IPS DF 19.7 (cell line): ENCODE measurements around the gene PPP1R27.

Experiments used
- DNase-seq: peaks from one replicate; pipeline ENCODE4 v3.0.0-alpha.2; 2013; ENCODE audit warnings: low read depth, low spot score

Gene PPP1R27

DNA sequence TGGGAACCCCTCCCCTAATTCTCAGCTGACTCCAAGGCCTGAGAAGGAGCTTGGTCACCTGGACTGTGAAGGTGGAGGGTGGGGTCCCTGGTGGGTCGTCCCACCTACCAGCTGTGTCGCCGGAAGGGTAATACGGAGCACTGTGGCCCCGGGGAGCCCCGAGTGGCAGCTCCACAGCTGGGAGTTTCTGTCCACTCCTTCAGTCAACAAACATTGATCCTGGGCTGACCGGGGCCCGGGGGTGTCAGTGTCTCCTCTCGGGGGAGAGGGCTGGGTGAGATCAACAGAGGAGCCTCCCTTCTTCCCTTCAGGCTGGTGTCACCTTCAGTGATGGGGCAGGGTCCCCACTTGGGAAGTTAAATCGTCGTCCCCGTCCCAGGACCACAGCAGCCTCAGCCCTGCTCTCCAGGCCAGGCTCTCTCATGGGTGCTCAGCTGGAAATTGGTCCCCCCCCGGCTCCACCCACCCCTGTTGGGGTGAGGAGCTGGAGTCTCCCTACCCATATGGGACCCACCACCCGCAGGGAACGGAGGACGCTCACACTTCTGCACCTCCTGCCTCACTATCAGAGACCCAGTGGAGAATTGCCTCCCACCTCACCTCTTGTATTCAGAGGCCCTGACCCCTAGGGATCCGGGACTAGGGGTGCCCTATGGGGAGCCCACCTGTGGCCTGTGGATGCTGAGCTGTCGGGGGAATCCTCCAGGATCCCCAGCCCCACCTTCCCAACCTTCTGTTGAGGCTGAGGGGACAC lies 29.0 kb downstream of the PPP1R27 start:
- DNase-seq, result no peak

DNA sequence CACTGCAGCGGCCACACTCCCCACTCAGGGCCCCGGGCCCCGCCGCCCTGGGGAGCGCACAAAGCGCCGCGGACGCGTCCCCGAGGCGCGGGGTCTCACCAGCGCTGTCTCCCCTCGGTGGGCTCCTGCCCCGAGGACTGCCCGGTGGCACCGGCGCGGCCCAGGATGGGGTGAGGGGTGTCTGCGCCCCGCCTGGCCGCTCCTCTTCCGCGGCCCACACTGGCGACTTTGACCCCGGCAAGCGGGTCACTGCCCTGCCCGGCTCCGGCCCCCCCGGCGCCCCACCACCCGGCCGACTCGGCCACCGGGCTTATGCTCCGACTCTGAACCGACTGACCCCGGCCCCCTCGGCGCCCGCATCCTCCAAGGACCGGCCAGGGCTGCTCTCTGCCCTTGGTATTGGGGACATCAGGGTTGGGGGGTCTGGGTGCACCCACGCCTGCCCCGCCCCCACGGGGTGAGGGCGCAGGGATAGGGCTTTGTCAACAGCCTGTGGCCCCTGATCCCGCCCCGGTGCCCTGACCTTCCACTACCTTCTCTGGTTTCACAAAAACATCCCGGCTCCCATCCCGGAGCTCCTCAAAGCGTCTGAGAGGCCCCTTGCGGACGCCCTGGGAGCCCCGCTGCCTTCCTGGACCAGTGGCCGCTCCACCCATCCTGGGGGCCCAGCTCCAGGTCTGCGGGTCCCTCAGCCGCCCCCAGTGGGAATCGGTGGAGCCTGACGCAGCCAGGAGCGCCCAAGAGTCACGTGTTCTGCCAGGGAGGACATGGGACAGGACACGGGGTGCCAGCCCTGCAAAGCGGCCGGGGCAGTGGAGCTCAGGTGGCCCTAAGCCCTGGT lies 30.1 kb downstream of the PPP1R27 start:
- no peak for DNase-seq

DNA sequence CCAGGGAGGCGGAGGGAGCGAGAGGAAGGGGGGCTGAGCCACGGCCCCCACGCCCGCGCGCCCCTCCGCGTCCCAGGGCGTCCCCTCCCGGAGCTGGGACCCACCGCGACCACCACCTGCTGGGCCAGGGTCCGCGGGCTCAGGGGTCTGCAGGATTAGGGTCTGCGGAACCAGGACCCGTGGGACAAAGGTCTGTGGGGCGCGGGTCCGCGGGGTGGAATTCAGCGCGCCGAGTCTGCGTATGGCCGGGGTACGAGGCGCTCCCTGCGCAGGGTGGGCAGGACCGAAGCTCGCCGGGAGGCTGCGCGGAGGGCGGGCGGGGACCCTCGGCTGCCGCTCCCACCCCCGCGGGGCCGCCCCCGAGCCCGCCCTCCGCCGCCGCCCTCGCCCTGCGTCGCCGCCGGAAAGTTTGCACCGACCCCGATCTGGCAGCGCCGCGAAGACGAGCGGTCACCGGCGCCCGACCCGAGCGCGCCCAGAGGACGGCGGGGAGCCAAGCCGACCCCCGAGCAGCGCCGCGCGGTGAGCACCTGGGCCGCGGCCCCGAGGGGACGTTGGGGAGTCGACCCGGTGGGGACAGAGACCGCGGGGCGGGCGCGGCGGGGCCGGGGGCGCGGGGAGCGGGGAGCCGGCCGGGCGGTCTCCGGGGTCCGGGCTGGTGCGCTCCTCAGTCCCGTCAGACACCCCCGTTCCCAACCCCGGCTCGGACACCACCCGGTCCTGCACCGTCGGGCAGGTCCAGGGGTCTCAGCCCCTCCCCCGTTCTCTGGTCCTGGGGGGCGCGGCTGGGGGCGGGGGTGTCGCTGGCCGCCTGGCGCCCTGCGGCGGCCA lies 30.9 kb downstream of the PPP1R27 start, which contains the start of gene GCGR:
TSS of gene GCGR (plus strand) at position 423 of the 831 bp plus-strand sequence. CDS start 4,869 bp downstream, outside the sequence.
- DNase-seq, result no peak

DNA sequence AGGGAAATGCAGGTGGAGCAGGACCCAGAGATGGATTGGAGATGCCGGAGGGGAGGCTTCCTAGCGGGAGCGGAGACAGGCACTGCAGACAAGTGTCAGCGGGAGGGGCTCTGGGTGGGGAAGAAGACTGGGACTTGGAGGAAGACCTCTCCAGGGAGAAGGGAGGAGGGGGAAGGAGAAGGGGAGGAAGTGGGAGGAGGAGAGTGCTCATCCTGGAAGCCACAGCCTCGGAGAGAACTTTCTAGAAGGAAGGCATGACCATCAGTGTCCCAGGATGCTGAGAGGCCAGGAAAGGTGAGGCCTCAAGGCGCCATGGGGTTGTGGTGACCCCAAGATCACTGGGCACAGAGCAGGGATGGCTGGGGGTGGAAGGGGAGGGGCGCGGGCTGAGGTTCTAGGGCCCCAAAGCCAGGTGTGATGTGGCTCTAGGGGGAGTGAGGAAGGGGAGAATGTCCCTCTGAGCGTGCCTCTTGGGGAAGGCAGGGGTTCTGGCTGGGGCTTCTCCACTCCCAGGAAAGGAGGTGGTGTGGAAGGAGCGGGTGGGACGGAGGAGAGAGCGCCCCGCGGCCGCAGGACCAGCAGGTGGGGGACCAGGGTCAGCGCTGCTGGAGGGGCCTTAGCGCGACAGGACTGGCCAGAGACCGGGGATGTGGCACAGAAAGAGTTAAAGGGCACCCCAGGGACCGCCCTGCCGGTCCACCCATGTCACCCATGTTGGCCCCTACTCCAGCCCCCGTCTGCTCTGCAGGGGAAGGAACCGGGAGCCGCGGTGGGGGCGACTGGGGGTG lies 31.8 kb downstream of the PPP1R27 start:
- no peak for DNase-seq

DNA sequence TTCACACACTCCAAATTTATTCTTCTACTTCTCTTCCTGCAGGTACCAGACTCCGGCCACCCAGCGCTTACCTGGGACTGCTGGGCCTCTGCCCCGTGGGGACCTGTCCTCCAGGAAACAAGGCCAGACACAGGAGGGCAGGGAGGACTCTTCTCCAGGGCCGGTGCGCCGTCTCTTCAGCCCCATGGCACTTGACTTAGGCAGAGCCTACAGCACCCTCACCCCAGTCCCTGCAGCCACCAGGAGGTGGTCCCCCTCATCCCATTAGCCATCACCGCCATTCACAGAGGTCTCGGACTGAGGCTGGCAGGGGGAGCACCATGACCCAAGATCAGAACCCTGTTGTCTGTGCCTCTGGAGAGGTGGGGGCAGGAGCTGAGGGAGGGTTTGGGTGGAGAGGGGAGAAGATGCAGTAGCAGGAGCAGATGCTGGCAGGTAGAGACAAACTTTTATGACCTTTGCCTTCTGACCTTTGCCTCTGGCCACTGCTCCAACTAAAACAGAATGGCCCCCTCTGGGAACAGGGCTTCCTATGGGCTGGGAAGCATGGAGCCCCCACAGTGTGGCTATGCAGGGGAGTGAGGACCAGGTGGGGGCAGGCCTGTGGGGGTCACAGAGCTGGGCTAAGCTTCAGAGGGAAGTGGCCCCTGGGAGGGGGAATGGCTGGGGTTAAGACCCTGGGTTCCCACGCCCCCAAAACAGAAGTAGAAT lies 32.6 kb downstream of the PPP1R27 start:
- DNase-seq, result no peak

DNA sequence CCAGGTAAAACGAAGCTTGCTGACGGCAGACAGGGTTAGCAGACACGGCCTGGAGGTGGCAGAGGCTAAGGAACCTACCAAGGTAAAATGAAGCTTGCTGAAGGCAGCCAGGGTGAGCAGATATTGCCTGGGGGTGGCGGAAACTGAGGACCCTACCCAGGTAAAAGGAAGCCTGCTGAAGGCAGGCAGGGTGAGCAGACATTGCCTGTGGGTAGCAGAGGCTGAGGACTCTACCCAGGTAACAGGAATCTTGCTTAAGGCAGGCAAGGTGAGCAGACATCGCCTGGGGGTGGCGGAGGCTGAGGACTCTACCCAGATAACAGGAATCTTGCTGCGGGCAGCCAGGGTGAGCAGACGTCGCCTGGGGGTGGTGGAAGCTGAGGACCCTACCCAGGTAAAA lies 33.5 kb downstream of the PPP1R27 start:
- no peak for DNase-seq

DNA sequence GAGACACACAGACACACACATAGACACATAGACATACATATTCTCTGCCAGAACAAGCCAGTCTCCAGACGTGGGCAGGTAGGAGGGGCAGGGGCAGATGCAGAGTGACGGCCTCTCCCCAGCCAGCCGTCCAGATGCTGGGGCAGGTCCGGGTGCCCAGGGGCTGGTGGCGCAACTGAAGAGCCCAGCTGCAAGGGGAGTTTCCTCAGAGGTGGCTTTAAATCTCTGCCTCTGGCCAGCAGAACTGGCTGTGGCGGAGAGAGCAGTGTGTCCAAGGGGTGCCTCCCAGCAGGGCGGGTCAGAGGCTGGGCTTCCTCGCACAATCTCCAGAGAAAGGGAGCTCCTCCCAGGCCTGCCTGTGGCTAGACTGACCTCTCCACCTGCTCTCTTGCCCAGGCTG lies 40.3 kb downstream of the PPP1R27 start:
- DNase-seq, result no peak

DNA sequence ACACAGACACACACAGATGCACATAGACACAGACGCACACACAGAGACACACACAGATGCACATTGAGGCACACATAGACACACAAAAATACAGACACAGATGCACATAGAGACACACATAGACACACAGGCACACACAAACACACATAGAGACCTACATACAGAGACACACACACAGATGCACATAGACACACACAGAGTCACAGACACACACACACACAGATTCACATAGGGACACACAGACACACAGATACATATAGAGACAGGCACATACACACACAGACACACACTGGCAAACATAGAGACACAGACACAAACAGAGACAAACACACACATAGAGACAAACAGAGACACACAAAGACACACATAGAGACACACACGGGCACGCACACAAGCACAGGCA lies 40.8 kb downstream of the PPP1R27 start:
- DNase-seq, result no peak

DNA sequence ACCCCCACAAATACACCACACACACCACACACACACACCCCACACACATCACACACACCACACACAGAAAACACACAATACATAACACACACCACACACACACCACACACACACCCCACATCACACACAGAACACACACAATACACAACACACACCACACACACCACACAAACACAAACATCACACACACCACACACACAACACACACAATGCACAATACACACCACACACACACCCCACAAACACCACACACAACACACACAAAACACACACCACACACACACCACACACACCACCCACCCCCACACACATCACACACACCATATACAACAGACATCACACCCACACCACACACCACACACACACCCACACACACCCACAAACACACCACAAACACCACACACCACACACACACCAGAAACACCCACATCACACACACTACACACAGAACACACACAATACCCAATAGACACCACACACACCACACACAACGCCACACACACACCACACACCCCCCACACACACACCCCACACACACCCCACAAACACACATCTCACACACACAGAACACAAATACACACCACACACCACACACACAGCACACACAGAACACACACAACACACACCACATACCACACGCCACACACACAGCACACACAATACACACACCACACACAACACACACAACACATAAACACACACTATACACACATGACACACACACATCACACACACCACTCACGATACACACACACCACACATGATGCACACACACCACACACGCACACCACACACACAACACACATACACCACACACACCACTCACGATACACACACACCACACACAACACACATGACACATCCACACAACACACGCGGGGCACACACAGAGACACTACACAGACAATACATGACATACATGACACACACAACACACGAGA lies 41.9 kb downstream of the PPP1R27 start:
- DNase-seq, result no peak
